Measurements from ENCODE around the gene METTL16. TPM values are rescaled to one million over a fixed set of nuclear protein-coding genes. Genes with fewer than 3 reads are reported as not detected.

Gene METTL16
- total RNA-seq, 1 donor from 2014 or later = 22.9 TPM

DNA sequence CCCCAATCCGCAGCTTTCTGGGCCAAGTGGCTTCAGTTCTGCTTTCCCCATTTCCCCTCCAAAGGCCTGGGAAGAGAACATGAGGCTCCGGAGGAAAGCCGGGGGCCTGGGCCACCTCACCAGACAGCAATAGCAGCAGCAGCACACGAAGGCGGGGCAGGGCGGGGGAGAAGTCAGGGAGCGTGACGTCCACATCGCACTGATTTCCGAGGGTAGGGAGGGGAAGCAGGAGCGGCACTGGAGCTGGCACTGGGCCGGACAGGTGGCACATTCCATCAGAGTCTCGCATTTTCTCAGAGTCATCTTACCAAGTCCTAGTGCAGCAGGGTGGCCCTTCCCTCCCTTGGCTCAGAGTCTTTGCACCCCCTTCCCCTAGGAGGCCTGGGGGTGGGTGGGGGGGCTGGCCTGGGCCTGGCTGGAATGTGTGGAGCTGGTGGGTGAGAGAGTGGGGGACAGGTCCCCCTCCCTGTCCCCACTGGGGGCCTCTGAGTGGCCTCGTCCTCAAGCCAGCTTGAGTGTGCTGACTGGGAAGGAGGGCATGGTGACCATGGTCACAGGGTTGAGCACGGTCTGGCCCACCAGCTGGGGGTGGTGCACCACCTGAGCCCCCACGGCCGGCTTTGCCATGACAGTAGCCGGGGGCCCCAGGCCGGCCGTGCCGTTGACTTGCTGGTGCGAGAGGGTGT, 125.1 kb downstream of the METTL16 start:
- H3K27ac Mint-ChIP-seq (ENCODE audit: unreplicated experiment) = no peak overlapping the region
- TF ChIP-seq, protein P1, sequence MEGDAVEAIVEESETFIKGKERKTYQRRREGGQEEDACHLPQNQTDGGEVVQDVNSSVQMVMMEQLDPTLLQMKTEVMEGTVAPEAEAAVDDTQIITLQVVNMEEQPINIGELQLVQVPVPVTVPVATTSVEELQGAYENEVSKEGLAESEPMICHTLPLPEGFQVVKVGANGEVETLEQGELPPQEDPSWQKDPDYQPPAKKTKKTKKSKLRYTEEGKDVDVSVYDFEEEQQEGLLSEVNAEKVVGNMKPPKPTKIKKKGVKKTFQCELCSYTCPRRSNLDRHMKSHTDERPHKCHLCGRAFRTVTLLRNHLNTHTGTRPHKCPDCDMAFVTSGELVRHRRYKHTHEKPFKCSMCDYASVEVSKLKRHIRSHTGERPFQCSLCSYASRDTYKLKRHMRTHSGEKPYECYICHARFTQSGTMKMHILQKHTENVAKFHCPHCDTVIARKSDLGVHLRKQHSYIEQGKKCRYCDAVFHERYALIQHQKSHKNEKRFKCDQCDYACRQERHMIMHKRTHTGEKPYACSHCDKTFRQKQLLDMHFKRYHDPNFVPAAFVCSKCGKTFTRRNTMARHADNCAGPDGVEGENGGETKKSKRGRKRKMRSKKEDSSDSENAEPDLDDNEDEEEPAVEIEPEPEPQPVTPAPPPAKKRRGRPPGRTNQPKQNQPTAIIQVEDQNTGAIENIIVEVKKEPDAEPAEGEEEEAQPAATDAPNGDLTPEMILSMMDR (IDR thresholded peaks at IDR 0.05) = no peak
- H3K36me3 Mint-ChIP-seq (ENCODE audit: unreplicated experiment) = peaks cover 17% of the 10 kb centered on the region
- peaks cover 22% of the 10 kb centered on the region for H3K4me1 Mint-ChIP-seq (ENCODE audit: unreplicated experiment)
- DNase-seq (ENCODE audit: extremely low spot score, unreplicated experiment) = no peak
- H3K27me3 Mint-ChIP-seq (ENCODE audit: unreplicated experiment) = no peaks in the 10 kb centered on the region
- H3K4me3 Mint-ChIP-seq (ENCODE audit: unreplicated experiment) = no peak overlapping the region
- no peaks in the 10 kb centered on the region for H3K9me3 Mint-ChIP-seq (ENCODE audit: unreplicated experiment)

DNA sequence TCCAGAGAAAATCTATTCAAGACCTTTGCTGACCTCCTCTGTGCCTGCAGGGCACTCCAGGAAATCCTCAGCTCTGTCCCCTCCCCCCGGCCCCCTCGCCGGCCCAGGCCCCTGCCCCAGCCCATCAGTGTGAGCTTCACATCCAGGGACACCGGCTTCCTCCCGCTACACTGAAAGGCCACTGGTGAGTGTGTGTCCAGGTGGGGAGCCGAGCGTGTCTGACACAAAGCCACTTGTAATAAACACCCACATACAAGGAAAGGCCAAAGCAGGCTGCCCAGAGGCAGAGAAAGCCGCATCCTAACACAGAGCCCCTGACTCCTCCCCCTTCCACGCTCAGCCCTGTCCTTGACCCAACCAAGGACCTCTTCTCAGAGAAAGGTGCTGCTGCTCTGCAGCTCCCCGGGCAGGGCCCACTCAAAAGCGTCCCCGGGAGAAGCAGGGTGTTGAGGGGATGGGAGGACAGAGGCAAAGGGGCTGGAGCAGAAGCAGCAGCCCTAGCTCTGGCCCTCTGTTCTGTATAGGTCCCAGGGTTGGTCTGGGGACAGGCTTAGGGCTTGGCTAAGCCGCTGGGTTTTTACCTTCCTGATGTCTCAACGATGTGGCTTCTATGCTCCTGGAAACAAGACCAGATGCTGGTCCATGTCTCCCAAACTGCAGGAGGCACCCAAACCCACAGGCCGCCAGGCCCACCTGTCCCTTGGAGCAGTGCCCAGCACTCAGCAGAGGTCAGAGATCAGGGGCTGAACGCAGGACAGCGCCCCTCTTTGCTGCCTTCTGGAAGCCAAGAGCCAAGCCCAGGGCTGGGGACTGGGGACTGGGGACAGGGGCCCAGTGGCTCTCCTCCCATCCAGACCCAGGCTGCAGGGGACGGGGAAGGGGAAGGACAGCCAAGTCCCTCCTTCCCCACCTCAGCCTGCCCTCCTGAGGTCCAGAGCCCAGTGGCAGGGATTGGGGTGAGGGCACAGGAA, 126.2 kb downstream of the METTL16 start:
- no peak overlapping the region for H3K27ac Mint-ChIP-seq (ENCODE audit: unreplicated experiment)
- no peaks in the 10 kb centered on the region for H3K27me3 Mint-ChIP-seq (ENCODE audit: unreplicated experiment)
- no peaks in the 10 kb centered on the region for H3K9me3 Mint-ChIP-seq (ENCODE audit: unreplicated experiment)
- peaks cover 21% of the 10 kb centered on the region for H3K4me1 Mint-ChIP-seq (ENCODE audit: unreplicated experiment)
- TF ChIP-seq, protein P1 (IDR thresholded peaks at IDR 0.05) = no peak
- peaks cover 17% of the 10 kb centered on the region for H3K36me3 Mint-ChIP-seq (ENCODE audit: unreplicated experiment)
- no peak overlapping the region for H3K4me3 Mint-ChIP-seq (ENCODE audit: unreplicated experiment)
- DNase-seq (ENCODE audit: extremely low spot score, unreplicated experiment) = no peak

DNA sequence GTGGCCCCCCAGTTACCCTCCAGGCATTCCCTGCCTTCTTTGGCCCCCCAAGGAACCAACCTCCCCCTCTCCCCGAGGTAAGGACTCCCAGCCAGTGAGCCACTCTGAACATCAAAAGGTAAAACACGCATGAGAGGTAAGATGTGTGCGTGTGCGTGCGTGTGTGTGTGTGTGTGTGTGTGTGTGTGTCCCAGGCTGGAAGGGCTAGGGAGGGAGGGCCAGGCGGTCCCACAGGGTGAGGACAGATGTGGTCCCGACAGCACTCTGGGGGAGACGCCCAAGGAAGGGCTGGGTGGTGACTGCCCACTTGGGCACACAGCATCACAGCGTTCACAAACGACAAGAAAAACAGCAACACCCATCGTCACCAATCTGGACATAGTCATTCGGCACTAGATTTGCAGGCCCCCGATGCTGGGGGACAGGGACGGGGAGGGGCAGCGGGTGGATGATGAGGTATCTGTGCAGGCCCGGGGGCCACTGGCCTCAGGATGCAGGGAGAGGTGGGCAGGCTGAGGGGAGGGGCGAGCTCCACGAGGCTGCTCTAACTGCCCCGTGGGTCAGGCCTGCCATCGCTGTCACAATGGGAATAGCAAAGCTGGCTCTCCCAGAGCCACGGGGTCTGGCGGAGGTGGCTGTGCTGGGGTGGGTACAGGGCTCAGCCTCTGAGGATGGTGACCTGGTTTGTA, 127.1 kb downstream of the METTL16 start:
- Mint-ChIP-seq H3K36me3 (ENCODE audit: unreplicated experiment) (peaks cover 14% of the 10 kb centered on the region), H3K4me1 (ENCODE audit: unreplicated experiment) (peaks cover 20% of the 10 kb centered on the region), H3K4me3 (ENCODE audit: unreplicated experiment) (no peak overlapping the region), H3K27ac (ENCODE audit: unreplicated experiment) (no peak overlapping the region), H3K9me3 (ENCODE audit: unreplicated experiment) (no peaks in the 10 kb centered on the region), H3K27me3 (ENCODE audit: unreplicated experiment) (no peaks in the 10 kb centered on the region)
- no peak for DNase-seq (ENCODE audit: extremely low spot score, unreplicated experiment)
- TF ChIP-seq, protein P1 (IDR thresholded peaks at IDR 0.05) = no peak

DNA sequence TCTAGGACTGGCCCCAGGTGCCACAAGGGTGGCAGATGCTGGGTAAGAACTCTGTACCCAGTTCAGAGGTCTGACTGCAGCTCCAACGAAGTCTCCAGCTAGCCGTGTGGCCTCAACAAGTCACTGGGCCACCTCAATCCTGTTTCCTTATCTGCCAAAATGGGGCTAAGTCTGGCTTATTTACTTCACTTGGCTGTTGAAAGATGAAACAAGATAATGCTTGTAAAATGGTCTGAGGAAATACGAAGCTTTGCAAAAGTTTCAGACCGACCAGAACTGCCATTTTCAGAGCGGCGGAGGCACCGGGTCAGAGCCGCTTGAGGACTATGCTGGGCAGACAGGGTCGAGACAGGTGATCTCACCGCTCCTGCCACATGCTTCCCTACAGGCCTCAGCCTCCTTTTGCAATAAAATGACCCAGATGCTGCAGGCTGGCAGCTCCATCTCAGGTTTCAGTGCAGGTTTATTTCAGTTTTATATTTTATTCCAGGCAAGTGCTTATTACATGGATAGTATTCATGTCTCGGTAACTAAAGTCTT, 128.0 kb downstream of the METTL16 start:
- DNase-seq (ENCODE audit: extremely low spot score, unreplicated experiment) = no peak
- TF ChIP-seq, protein P1 (IDR thresholded peaks at IDR 0.05) = no peak
- no peak overlapping the region for H3K27ac Mint-ChIP-seq (ENCODE audit: unreplicated experiment)

More for the DNA sequence above, 128.0 kb downstream of the METTL16 start:
- Mint-ChIP-seq H3K9me3 (ENCODE audit: unreplicated experiment) (no peaks in the 10 kb centered on the region), H3K27me3 (ENCODE audit: unreplicated experiment) (no peaks in the 10 kb centered on the region), H3K4me1 (ENCODE audit: unreplicated experiment) (peaks cover 18% of the 10 kb centered on the region), H3K36me3 (ENCODE audit: unreplicated experiment) (peaks cover 13% of the 10 kb centered on the region), H3K4me3 (ENCODE audit: unreplicated experiment) (no peak overlapping the region)
